GM23248 (cell line): ENCODE measurements around the gene CFAP69. TPM values are rescaled to one million over a fixed set of nuclear protein-coding genes. Genes with fewer than 3 reads are reported as not detected.

ENCODE experiments used
- DNase-seq: peaks from one replicate; pipeline ENCODE4 v3.0.0-alpha.2; 2015
- H2AFZ ChIP-seq: fragments of 200-600 bp; sonication (generic); 2 replicates; pipeline ENCODE4 v1.6.1; 2016; ENCODE audit warnings: antibody characterized with exemption
- H3F3A ChIP-seq: fragments of 200-600 bp; sonication (generic); 2 replicates; pipeline ENCODE4 v1.6.1; 2016; ENCODE audit warnings: mild to moderate bottlenecking, antibody characterized with exemption, mixed run types; ENCODE audit not compliant: insufficient read depth
- H3K27ac ChIP-seq: fragments of 200-600 bp; sonication (generic); 2 replicates; pipeline ENCODE4 v1.5.1; 2016; ENCODE audit warnings: mild to moderate bottlenecking
- H3K27me3 ChIP-seq: fragments of 200-600 bp; sonication (generic); replicated peaks from 2 replicates; pipeline ENCODE4 v1.6.1; 2016; ENCODE audit warnings: mild to moderate bottlenecking; ENCODE audit not compliant: insufficient read depth
- H3K36me3 ChIP-seq: fragments of 200-600 bp; sonication (generic); 2 replicates; pipeline ENCODE4 v1.6.1; 2016; ENCODE audit warnings: low read depth, mild to moderate bottlenecking
- H3K4me1 ChIP-seq: fragments of 200-600 bp; sonication (generic); 2 replicates; pipeline ENCODE4 v1.6.1; 2016; ENCODE audit warnings: mild to moderate bottlenecking; ENCODE audit not compliant: insufficient read depth
- H3K4me2 ChIP-seq: fragments of 200-600 bp; sonication (generic); one replicate; pipeline ENCODE4 v1.6.1; 2016; ENCODE audit warnings: mild to moderate bottlenecking; ENCODE audit not compliant: unreplicated experiment
- H3K4me3 ChIP-seq: fragments of 200-600 bp; sonication (generic); 2 replicates; pipeline ENCODE4 v1.5.1; 2016; ENCODE audit warnings: mild to moderate bottlenecking
- H3K79me2 ChIP-seq: fragments of 200-600 bp; sonication (generic); 2 replicates; pipeline ENCODE4 v1.6.1; 2016; ENCODE audit warnings: mild to moderate bottlenecking; ENCODE audit not compliant: insufficient read depth
- H3K9ac ChIP-seq: fragments of 200-600 bp; sonication (generic); 2 replicates; pipeline ENCODE4 v1.6.1; 2016; ENCODE audit warnings: mild to moderate bottlenecking
- H3K9me2 ChIP-seq: fragments of 200-600 bp; sonication (generic); 2 replicates; pipeline ENCODE4 v1.6.1; 2016; ENCODE audit warnings: mixed run types, mild to moderate bottlenecking, moderate library complexity; ENCODE audit not compliant: insufficient read depth
- H3K9me3 ChIP-seq: fragments of 200-600 bp; sonication (generic); one replicate; pipeline ENCODE4 v1.6.1; 2017; ENCODE audit warnings: low read depth
- H4K20me1 ChIP-seq: fragments of 200-600 bp; sonication (generic); 2 replicates; pipeline ENCODE4 v1.6.0; 2016; ENCODE audit not compliant: insufficient read depth
- EZH2 ChIP-seq: fragments of 200-600 bp; sonication (generic); IDR thresholded peaks from 2 replicates; pipeline ENCODE4 v1.6.1; 2018; ENCODE audit warnings: antibody characterized with exemption, mild to moderate bottlenecking; ENCODE audit not compliant: insufficient read depth, poor library complexity, severe bottlenecking
- EZH2phosphoT487 ChIP-seq: fragments of 200-600 bp; sonication (generic); IDR thresholded peaks from 2 replicates; pipeline ENCODE4 v1.6.1; 2018; ENCODE audit warnings: antibody characterized with exemption, moderate library complexity, mild to moderate bottlenecking, low read depth; ENCODE audit not compliant: insufficient read depth
- WGBS, 2 experiments: methylation state at CpG; one replicate each; pipeline ENCODE4 v1.1.6; 2015 to 2017; ENCODE audit warnings: low lambda C conversion rate in 2 of 2, low coverage in 1 of 2; ENCODE audit errors: missing lambda C conversion rate in 2 of 2; 5-methylcytosine and 5-hydroxymethylcytosine counted together
- in situ Hi-C: fragments of 300-500 bp; cut with MboI; formaldehyde crosslinking; loops from 2 replicates; pipeline ENCODE4 v1.15.0; 2020
- polyA plus RNA-seq: library from polyadenylated mRNA; unstranded; fragments of >200 nt; fragmentation: Nextera tagmentation; extraction: Ambion mirVana; gene quantifications from 2 replicates; pipeline ENCODE4 v1.2.1, GENCODE V29; 2016
- total RNA-seq: library from RNA; depleted of rRNA; stranded (reverse); fragments of >200 nt; shearing (Covaris generic); gene quantifications from 2 replicates; pipeline ENCODE4 v1.2.3, GENCODE V29; 2014

CFAP69 gene
- total and polyA plus RNA-seq, 2 experiments from 2014 or later, result 2.8 to 6.9 TPM

DNA sequence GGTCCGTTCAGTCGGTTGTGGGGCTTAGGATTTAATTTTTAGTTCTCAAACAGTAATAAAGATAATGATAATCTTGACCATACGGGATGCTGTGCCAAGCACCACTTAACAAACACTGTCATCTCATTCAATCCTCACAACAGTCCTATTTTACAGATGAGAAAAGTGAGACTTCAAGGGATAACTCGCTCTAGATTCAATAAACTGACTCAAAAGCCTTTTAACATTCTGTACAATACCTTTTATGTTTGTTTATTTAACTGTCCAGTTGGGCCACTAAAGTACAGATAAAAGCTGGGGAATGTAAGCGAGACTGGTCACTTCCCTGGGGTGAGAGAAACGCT lies 437 bp upstream of the CFAP69 start:
- peak overlapping the region; percentile 99 for H2AFZ ChIP-seq
- peaks cover 6% of the 10 kb centered on the region; the same call in 1 of the 2 replicates for H3F3A ChIP-seq
- H3K27me3 ChIP-seq, result no peaks in the 10 kb centered on the region
- no peaks in the 10 kb centered on the region for H3K36me3 ChIP-seq
- no peaks in the 10 kb centered on the region for H4K20me1 ChIP-seq
- DNase-seq, result no peak
- peak overlapping the region; percentile 84 for H3K4me2 ChIP-seq
- 2 to 4% methylated on average over 6 of the region's 6 CpGs for WGBS, 2 experiments
- H3K4me3 ChIP-seq, result peak overlapping the region; percentile 98
- H3K27ac ChIP-seq, result 0 out of 2 replicates have a peak overlapping the region, but pooled peaks have one; percentile 43
- no peak for TF ChIP-seq EZH2phosphoT487
- no peak for TF ChIP-seq EZH2
- no peaks in the 10 kb centered on the region for H3K9me2 ChIP-seq
- peaks cover 13% of the 10 kb centered on the region for H3K4me1 ChIP-seq
- peaks cover 16% of the 10 kb centered on the region; the same call in 1 of the 2 replicates for H3K79me2 ChIP-seq
- no peaks in the 10 kb centered on the region for H3K9me3 ChIP-seq
- in situ Hi-C loops, result no loop called here
- H3K9ac ChIP-seq, result peak overlapping the region; percentile 91

DNA sequence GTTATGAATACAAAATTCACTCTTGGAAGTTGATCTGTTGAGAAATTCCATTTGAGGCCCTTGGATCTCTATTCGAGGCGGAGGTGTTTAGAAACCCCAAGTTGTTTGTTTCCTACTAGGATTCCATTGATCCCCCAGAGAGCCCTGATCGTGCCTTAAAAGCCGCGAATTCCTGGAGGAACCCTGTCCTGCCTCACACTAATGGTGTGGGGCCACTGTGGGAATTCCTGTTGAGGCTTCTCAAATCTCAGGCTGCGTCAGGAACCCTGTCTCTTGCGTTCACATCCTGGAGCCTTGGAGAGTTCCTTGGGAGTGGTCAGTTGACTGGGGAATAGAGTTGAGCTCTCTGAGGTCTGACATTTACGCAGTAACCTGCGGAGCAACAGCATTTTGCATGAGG lies 1.2 kb downstream of the CFAP69 start:
- Histone ChIP-seq H3K9me2 (no peaks in the 10 kb centered on the region), H3K27me3 (no peaks in the 10 kb centered on the region), H3F3A (peaks cover 22% of the 10 kb centered on the region), H3K27ac (peak overlapping the region; percentile 43), H2AFZ (peak overlapping the region; percentile 99), H3K79me2 (peaks cover 17% of the 10 kb centered on the region; the same call in 1 of the 2 replicates), H3K4me2 (peak overlapping the region; percentile 84), H3K4me3 (peak overlapping the region; percentile 98), H4K20me1 (no peaks in the 10 kb centered on the region), H3K9ac (peak overlapping the region; percentile 91), H3K9me3 (no peaks in the 10 kb centered on the region), H3K4me1 (peaks cover 30% of the 10 kb centered on the region), H3K36me3 (no peaks in the 10 kb centered on the region)
- WGBS, 2 experiments, result 17 to 18% methylated on average over 9 of the region's 9 CpGs
- in situ Hi-C loops, result no loop called here
- no peak for TF ChIP-seq EZH2phosphoT487
- no peak for TF ChIP-seq EZH2
- DNase-seq, result peak; percentile 79

DNA sequence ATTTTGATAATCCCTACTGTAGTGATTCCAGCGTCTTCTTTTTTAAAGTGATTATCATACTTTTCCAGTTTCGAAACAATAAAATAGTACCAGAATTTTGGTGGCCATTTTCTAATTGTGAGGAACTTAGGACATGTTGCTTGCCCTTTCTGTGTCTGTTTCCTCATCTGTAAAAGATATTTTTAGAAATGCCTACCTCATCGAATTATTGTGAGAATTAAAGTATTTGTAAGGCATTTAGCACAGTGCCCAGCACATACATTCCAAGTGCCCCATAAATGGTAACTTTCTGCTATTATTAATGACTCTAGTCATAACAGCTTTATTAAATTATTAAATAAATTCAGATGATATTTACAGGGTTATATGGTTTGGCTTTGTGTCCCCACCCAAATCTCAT lies 3.7 kb downstream of the CFAP69 start:
- no peak overlapping the region for H2AFZ ChIP-seq
- no peak for DNase-seq
- no peaks in the 10 kb centered on the region for H3K27me3 ChIP-seq
- H3K9me3 ChIP-seq, result no peaks in the 10 kb centered on the region
- no peak overlapping the region for H3K4me2 ChIP-seq
- in situ Hi-C loops, result no loop called here
- H3K9me2 ChIP-seq, result no peaks in the 10 kb centered on the region
- no peak overlapping the region for H3K4me3 ChIP-seq
- no peak overlapping the region for H3K9ac ChIP-seq
- H4K20me1 ChIP-seq, result no peaks in the 10 kb centered on the region
- 87 to 88% methylated on average over 3 of the region's 3 CpGs for WGBS, 2 experiments
- no peak for TF ChIP-seq EZH2
- TF ChIP-seq EZH2phosphoT487, result no peak
- no peaks in the 10 kb centered on the region for H3K36me3 ChIP-seq
- H3K79me2 ChIP-seq, result peaks cover 19% of the 10 kb centered on the region
- peaks cover 31% of the 10 kb centered on the region for H3F3A ChIP-seq
- no peak overlapping the region for H3K27ac ChIP-seq
- peaks cover 39% of the 10 kb centered on the region for H3K4me1 ChIP-seq

DNA sequence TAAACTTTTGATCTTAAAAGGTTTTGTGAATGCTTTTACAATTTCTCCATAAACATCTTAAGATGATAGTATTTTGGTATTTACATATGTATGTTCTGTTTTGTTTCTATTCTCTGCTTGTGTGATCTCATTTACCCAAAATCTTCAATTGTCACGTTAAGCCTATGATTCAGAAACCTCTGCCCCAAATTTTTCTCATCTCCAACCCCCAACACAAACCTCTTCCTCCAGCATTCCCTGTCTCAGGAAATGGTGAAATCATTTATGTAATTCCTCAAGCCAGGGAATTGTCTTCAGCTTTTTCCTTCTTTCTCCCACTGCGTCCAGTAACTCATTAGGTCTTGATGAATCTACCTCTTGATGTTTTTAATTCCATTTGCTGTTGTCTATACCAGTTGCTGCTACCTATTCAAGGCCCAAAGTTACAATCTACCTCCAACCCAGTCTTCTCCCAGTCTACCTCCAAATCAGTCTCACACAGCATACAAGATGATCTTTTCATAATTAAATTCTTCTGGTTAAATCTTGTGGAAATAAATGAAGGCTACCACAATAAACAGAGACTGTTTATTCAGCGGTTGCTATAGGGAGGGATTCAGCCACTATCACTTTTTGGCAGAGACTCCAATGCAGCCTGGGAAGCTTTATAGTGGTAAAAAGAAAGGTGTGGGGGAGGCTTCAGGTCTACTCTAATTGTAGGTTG lies 5.8 kb downstream of the CFAP69 start:
- Histone ChIP-seq H3K4me2 (peak overlapping the region; percentile 85), H3F3A (peaks cover 31% of the 10 kb centered on the region), H3K27me3 (no peaks in the 10 kb centered on the region), H3K79me2 (peaks cover 23% of the 10 kb centered on the region), H3K9me2 (no peaks in the 10 kb centered on the region), H3K4me1 (peaks cover 34% of the 10 kb centered on the region), H3K36me3 (no peaks in the 10 kb centered on the region), H3K9me3 (no peaks in the 10 kb centered on the region), H3K4me3 (peak overlapping the region; percentile 54), H3K27ac (peak overlapping the region; percentile 100), H4K20me1 (no peaks in the 10 kb centered on the region), H3K9ac (peak overlapping the region; percentile 89), H2AFZ (peak overlapping the region; percentile 72)
- in situ Hi-C loops, result no loop called here
- DNase-seq, result peak; percentile 86
- no peak for TF ChIP-seq EZH2phosphoT487
- no peak for TF ChIP-seq EZH2
- WGBS, 2 experiments, result 2% methylated on average over 3 of the region's 3 CpGs
